SU-DHL-6 (cell line): ENCODE results near the gene ZBTB7A.

Experiments
- H2AFZ ChIP-seq: fragments of 200-600 bp; sonication (generic); 2 replicates; pipeline ENCODE4 v1.6.1; 2014; ENCODE audit warnings: low read depth, mild to moderate bottlenecking, moderate library complexity, mixed read lengths, antibody characterized with exemption, low read length; ENCODE audit not compliant: severe bottlenecking
- H3F3A ChIP-seq: fragments of 200-600 bp; shearing (Covaris generic); 2 replicates; pipeline ENCODE4 v1.6.0; 2016; ENCODE audit warnings: antibody characterized with exemption, mild to moderate bottlenecking; ENCODE audit not compliant: insufficient read depth
- H3K27ac ChIP-seq: fragments of 200-600 bp; sonication (generic); 2 replicates; pipeline ENCODE4 v1.5.1; 2016; ENCODE audit warnings: low read depth, mild to moderate bottlenecking, low read length, moderate library complexity, mixed read lengths
- H3K27me3 ChIP-seq: fragments of 200-600 bp; sonication (generic), shearing (Covaris generic); 2 replicates; pipeline ENCODE4 v1.6.0; 2014; ENCODE audit warnings: mild to moderate bottlenecking, low read length
- H3K36me3 ChIP-seq: fragments of 200-600 bp; sonication (generic); 2 replicates; pipeline ENCODE4 v1.6.1; 2014; ENCODE audit warnings: mild to moderate bottlenecking, low read length, mixed read lengths
- H3K4me2 ChIP-seq: fragments of 300-600, 200-600 bp; shearing (Covaris generic), sonication (generic); 2 replicates; pipeline ENCODE4 v1.6.0; 2014; ENCODE audit warnings: low read length, low read depth, mild to moderate bottlenecking; ENCODE audit not compliant: poor library complexity, severe bottlenecking
- H3K4me3 ChIP-seq: fragments of 200-600 bp; sonication (generic); 2 replicates; pipeline ENCODE4 v1.5.1; 2014; ENCODE audit warnings: antibody characterized with exemption, low read length, mild to moderate bottlenecking, mixed read lengths; ENCODE audit not compliant: insufficient read depth, poor library complexity, severe bottlenecking
- H3K79me2 ChIP-seq: fragments of 200-600 bp; sonication (generic); 2 replicates; pipeline ENCODE4 v1.6.1; 2014; ENCODE audit warnings: mild to moderate bottlenecking, low read length, moderate library complexity; ENCODE audit not compliant: insufficient read depth
- H3K9ac ChIP-seq: fragments of 200-600 bp; sonication (generic); 2 replicates; pipeline ENCODE4 v1.7.0; 2014; ENCODE audit warnings: mild to moderate bottlenecking, low read length
- H3K9me2 ChIP-seq: fragments of 200-600 bp; sonication (generic); replicated peaks from 2 replicates; pipeline ENCODE4 v1.6.1; 2014; ENCODE audit warnings: low read length; ENCODE audit not compliant: insufficient read depth
- H3K9me3 ChIP-seq: fragments of 200-600 bp; sonication (generic); 2 replicates; pipeline ENCODE4 v1.6.1; 2014; ENCODE audit warnings: low read length, mixed read lengths; ENCODE audit not compliant: insufficient read depth
- H4K20me1 ChIP-seq: fragments of 200-600 bp; sonication (generic); 2 replicates; pipeline ENCODE4 v1.6.1; 2014; ENCODE audit warnings: low read depth, mild to moderate bottlenecking, antibody characterized with exemption, low read length, moderate library complexity, mixed read lengths
- EZH2phosphoT487 ChIP-seq: fragments of 200-600 bp; sonication (generic), shearing (Covaris generic); conservative IDR thresholded peaks from 2 replicates; pipeline ENCODE4 v1.6.1; 2018; ENCODE audit warnings: mild to moderate bottlenecking, antibody characterized with exemption, low read length, moderate library complexity, mixed read lengths
- TF ChIP-seq, protein P1 (sequence below): fragments of 200-600 bp; sonication (generic); IDR thresholded peaks from one replicate; pipeline ENCODE4 v1.5.1; 2017; ENCODE audit warnings: antibody characterized with exemption, mild to moderate bottlenecking, low read length, moderate library complexity; ENCODE audit not compliant: insufficient read depth, poor library complexity, severe bottlenecking

The ZBTB7A gene

DNA sequence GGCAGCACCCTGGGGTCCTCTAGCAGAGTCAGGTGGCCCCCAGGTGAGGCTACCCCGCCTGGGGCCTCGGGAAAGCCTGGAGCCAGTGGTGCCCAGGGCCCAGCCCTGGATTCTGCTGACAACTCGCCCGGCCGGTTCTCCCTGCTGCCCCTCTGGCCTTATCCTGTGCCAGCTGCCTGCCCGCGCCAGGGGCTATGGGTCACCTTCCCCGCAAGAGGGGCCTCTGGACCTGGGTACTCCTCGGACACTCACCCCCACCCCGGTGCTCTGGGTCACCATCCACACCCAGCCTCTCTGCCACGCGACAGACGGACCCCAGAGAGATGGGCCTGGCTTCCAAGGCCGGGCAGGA is 24.0 kb downstream of the ZBTB7A start:
- Histone ChIP-seq H3F3A (peaks cover 13% of the 10 kb centered on the region; the same call in 1 of the 2 replicates), H3K4me3 (no peak overlapping the region), H3K27ac (no peak overlapping the region), H3K9ac (no peak overlapping the region), H4K20me1 (0 out of 2 replicates have a peak, but pooled peaks cover 3% of the 10 kb centered on the region), H3K4me2 (no peak overlapping the region), H3K79me2 (peaks cover 29% of the 10 kb centered on the region; the same call in 1 of the 2 replicates), H2AFZ (no peak overlapping the region), H3K27me3 (no peaks in the 10 kb centered on the region), H3K9me2 (no peaks in the 10 kb centered on the region), H3K9me3 (no peaks in the 10 kb centered on the region), H3K36me3 (peaks cover 5% of the 10 kb centered on the region; the same call in 1 of the 2 replicates)
- TF ChIP-seq EZH2phosphoT487 = no peak
- TF ChIP-seq, protein P1, sequence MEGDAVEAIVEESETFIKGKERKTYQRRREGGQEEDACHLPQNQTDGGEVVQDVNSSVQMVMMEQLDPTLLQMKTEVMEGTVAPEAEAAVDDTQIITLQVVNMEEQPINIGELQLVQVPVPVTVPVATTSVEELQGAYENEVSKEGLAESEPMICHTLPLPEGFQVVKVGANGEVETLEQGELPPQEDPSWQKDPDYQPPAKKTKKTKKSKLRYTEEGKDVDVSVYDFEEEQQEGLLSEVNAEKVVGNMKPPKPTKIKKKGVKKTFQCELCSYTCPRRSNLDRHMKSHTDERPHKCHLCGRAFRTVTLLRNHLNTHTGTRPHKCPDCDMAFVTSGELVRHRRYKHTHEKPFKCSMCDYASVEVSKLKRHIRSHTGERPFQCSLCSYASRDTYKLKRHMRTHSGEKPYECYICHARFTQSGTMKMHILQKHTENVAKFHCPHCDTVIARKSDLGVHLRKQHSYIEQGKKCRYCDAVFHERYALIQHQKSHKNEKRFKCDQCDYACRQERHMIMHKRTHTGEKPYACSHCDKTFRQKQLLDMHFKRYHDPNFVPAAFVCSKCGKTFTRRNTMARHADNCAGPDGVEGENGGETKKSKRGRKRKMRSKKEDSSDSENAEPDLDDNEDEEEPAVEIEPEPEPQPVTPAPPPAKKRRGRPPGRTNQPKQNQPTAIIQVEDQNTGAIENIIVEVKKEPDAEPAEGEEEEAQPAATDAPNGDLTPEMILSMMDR = no peak

DNA sequence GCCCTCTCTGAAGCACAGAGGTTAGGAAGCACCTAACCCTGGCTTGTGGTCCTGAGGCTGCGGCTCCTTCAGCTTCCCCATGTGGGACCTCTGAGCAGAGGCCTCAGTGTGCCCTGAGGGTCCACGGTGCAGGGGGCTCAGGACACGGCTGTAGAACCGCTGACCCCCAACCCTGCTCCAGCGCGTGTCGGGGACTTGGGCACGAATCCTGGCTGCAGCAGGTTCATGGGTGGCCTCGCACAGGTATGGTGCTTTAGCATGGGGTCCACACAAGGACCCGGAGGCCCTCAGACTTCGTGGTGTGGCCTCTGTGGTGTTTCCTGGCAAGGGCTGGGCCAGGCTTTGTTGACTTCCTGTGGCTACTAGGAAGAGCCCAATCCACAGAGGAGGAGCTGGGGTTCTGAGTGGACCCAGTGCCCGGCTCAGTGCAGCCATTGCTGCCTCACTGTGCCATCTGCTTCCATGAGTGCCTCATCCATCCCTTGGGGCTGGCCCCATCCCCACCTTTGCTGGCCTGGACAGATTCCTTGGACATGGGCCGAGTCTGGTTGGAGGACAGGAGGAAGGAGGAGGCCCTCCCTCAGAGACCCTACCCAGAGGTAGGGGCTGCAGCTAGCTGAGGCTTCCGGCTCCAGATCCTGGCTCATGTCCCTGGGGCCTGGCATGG is 24.5 kb downstream of the ZBTB7A start:
- TF ChIP-seq, protein P1 = no peak
- no peak for TF ChIP-seq EZH2phosphoT487
- Histone ChIP-seq H3K4me2 (no peak overlapping the region), H4K20me1 (0 out of 2 replicates have a peak, but pooled peaks cover 3% of the 10 kb centered on the region), H3K79me2 (peaks cover 29% of the 10 kb centered on the region; the same call in 1 of the 2 replicates), H3K27me3 (no peaks in the 10 kb centered on the region), H3K27ac (no peak overlapping the region), H3K9me3 (no peaks in the 10 kb centered on the region), H3K9ac (no peak overlapping the region), H3K9me2 (no peaks in the 10 kb centered on the region), H3F3A (peaks cover 13% of the 10 kb centered on the region; the same call in 1 of the 2 replicates), H2AFZ (no peak overlapping the region), H3K4me3 (no peak overlapping the region), H3K36me3 (peaks cover 5% of the 10 kb centered on the region; the same call in 1 of the 2 replicates)

DNA sequence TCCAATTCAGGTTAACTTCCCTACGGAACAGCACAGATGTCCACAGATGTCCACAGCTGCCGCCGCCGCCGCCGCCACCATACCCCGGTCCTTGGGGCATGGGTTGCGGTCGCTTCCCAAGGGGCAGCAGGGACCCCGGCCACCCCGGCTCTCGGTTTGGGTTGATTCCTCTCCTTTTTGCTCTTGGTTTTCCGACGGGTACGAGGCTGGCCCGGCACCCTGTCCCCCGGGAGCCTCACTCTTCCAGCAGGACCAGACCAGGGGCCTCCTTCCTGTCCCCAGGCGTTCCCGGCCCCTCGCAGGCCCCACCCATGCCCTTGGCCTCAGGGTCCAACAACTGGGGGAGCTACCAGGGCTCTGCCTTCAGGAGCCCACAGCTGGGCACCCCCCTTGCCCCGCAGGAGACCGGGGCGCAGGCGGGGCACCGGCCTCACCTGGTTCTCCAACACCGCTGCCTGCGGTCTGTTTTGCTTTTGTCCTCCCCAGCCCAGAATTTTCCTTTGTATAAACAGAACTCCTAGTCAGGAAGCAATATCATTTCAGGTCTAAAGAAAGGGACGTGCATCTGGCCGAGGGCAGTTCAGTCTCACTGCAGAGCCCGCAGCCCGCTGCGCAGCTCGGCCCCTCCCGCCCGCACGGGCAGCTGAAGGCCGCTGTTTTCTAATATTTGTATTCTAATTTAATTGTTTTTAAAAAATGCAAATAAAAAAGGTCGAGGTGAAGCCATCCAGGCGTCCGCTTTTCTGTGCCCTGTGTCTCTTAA is 27.9 kb downstream of the ZBTB7A start:
- Histone ChIP-seq H4K20me1 (no peaks in the 10 kb centered on the region), H3K79me2 (peaks cover under 1% of the 10 kb centered on the region; the same call in 1 of the 2 replicates)
- TF ChIP-seq, protein P1 = no peak
- no peak for TF ChIP-seq EZH2phosphoT487

More for the DNA sequence above, 27.9 kb downstream of the ZBTB7A start:
- Histone ChIP-seq H3K9me2 (no peaks in the 10 kb centered on the region), H3K27ac (no peak overlapping the region), H2AFZ (no peak overlapping the region), H3K9ac (no peak overlapping the region), H3K9me3 (peaks cover 6% of the 10 kb centered on the region; the same call in 1 of the 2 replicates), H3K4me2 (no peak overlapping the region), H3K4me3 (no peak overlapping the region), H3F3A (peaks cover 8% of the 10 kb centered on the region; the same call in 1 of the 2 replicates), H3K36me3 (peaks cover 7% of the 10 kb centered on the region; the same call in 1 of the 2 replicates), H3K27me3 (no peaks in the 10 kb centered on the region)
